ENCODE measurements around the gene PTPN6. TPM values are rescaled to one million over a fixed set of nuclear protein-coding genes. Genes with fewer than 3 reads are reported as not detected.
A peak's percentile ranks its signal among the peaks of the same experiment; 100 is the strongest.

PTPN6 gene
- total RNA-seq, 1 experiment from 2014 or later = 19.8 TPM

DNA sequence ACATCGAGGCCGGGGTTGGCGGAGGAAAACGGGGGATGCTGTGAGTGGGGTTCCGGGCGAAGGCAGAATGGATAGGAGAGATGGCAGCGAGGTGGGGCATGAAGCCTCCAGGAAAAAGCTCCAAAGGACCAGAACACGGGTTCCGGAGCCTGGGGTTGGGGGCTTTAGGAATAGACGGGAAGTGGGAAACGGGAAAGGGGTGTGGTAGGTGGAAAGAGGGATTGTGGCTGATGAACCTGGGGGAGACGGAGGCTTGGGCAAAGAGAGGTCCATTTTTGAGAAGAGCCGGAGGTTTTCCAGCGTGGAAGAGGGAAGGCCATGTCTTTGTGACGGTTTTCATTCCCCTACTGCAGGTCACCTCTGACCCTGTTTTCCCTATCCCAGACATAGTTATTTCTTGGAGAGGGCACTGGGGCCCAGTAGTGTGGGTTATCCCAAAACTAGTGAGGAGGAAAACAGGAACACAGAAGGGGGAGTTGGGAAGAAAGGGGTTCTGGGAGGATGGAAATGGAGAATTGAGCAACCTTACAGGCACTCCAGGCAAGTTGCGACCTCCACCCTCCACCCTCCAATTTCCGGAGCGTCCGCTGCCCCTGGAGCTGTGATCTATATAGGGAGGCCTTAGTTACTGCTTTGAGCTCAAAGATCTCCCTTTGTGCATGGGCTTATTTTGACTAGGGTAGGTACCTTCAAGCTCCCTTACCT lies 22.3 kb upstream of the PTPN6 start:
- H3K9me3 Mint-ChIP-seq = peaks cover 0 to 2% of the 10 kb centered on the region in 2 experiments; a peak in 1 of 5 replicates
- H4K5ac ChIP-seq (ENCODE audit: insufficient read length, low read depth, low read length) = no peak overlapping the region
- H3K4me1 Mint-ChIP-seq = peaks cover 57 to 61% of the 10 kb centered on the region in 2 experiments
- peak overlapping the region; percentile 11 for H3K14ac ChIP-seq (ENCODE audit: insufficient read depth, low read length)
- H3K9ac ChIP-seq (ENCODE audit: extremely low read depth, insufficient read length, low read length) = peak overlapping the region; percentile 60
- no peak overlapping the region for H3K23ac ChIP-seq (ENCODE audit: insufficient read length, low read depth, low read length)
- no peak overlapping the region for H2AK5ac ChIP-seq (ENCODE audit: insufficient read length, low read length)
- no peaks in the 10 kb centered on the region for H4K20me1 ChIP-seq (ENCODE audit: control insufficient read depth, insufficient read depth, insufficient read length)
- peaks cover 30% of the 10 kb centered on the region for H3K23me2 ChIP-seq (ENCODE audit: insufficient read length, low read depth, low read length, poor library complexity, severe bottlenecking)
- no peak overlapping the region for H2BK5ac ChIP-seq (ENCODE audit: insufficient read length, low read length)
- no peak overlapping the region for H3K4ac ChIP-seq (ENCODE audit: low read depth, low read length)
- no peak overlapping the region for H3T11ph ChIP-seq (ENCODE audit: low read length)
- no peaks in the 10 kb centered on the region for H3K9me3 ChIP-seq (ENCODE audit: control insufficient read depth, low read depth, low read length)
- H2BK20ac ChIP-seq (ENCODE audit: low read depth, low read length, poor library complexity, severe bottlenecking) = no peak overlapping the region
- no peak overlapping the region for H3K56ac ChIP-seq (ENCODE audit: insufficient read length, low read depth, low read length)
- H3K27ac Mint-ChIP-seq = peak overlapping the region; percentile 76 to 97 (median 93); a peak in 6 of 7 replicates
- H2AFZ ChIP-seq (ENCODE audit: low read length) = no peak overlapping the region
- no peak overlapping the region for H3K27ac ChIP-seq (ENCODE audit: insufficient read length, low read depth, low read length)
- H3K79me2 ChIP-seq (ENCODE audit: insufficient read depth, low read length) = peaks cover 24% of the 10 kb centered on the region; the same call in 1 of the 2 replicates
- no peak overlapping the region for H2BK12ac ChIP-seq (ENCODE audit: insufficient read length, low read depth, low read length)
- peaks cover 1% of the 10 kb centered on the region; the same call in 1 of the 2 replicates for H3K27me3 Mint-ChIP-seq (ENCODE audit: low read depth)
- H3K36me3 Mint-ChIP-seq (ENCODE audit: insufficient read depth in 1 of 3, low read depth in 3 of 3) = peaks cover 11 to 39% (median 17%) of the 10 kb centered on the region in 3 experiments; a peak in 6 of 7 replicates
- H3K4me3 Mint-ChIP-seq = peak overlapping the region; percentile 96 to 98
- no peaks in the 10 kb centered on the region for H3K27me3 ChIP-seq (ENCODE audit: insufficient read depth, low read length)
- no peak for DNase-seq
- H3K18ac ChIP-seq (ENCODE audit: insufficient read length, low read depth, low read length) = no peak overlapping the region
- no peak overlapping the region for H2BK120ac ChIP-seq (ENCODE audit: low read depth, low read length, poor library complexity, severe bottlenecking)
- no CpG with 5 or more reads among the region's 19 CpGs for WGBS (ENCODE audit: extremely low coverage, insufficient read length, low lambda C conversion rate)
- H3K4me2 ChIP-seq (ENCODE audit: insufficient read depth, insufficient read length, low read length) = peak overlapping the region; percentile 74
- H2BK15ac ChIP-seq (ENCODE audit: low read depth, low read length) = no peak overlapping the region
- TF ChIP-seq CTCF (conservative IDR thresholded peaks at IDR 0.05) = no peak
- H3K4me1 ChIP-seq (ENCODE audit: insufficient read depth, low read length) = peaks cover 3% of the 10 kb centered on the region; the same call in 1 of the 2 replicates
- no peak overlapping the region for H4K8ac ChIP-seq (replicated peaks; ENCODE audit: insufficient read length, low read depth, low read length)
- H3K79me1 ChIP-seq (ENCODE audit: insufficient read depth, low read depth, low read length, poor library complexity, severe bottlenecking) = no peaks in the 10 kb centered on the region
- H4K91ac ChIP-seq (ENCODE audit: insufficient read length, low read depth, low read length) = no peak overlapping the region

All from H9 (cell line).